Liver (tissue), 9 donors: ENCODE data around the gene PLPPR2. TPM values are rescaled to one million over a fixed set of nuclear protein-coding genes. Genes with fewer than 3 reads are reported as not detected.

ENCODE experiments used
- DNase-seq: peaks from one replicate; pipeline ENCODE4 v3.0.0-alpha.2; 2017; ENCODE audit warnings: low spot score
- H3K27ac ChIP-seq, 2 donors: one replicate each; pipeline ENCODE4 v1.7.0; 2013; ENCODE audit warnings: inconsistent platforms in 2 of 2, low read length in 2 of 2, control low read depth in 1 of 2, low read depth in 1 of 2, mild to moderate bottlenecking in 1 of 2
- H3K27me3 ChIP-seq, 4 donors: one replicate each; pipeline versions ENCODE4 v1.6.1 to v1.7.0; 2013; ENCODE audit warnings: low read length in 3 of 4, inconsistent platforms in 1 of 4, mild to moderate bottlenecking in 1 of 4, moderate library complexity in 1 of 4; ENCODE audit not compliant: control insufficient read depth in 4 of 4, insufficient read depth in 4 of 4
- H3K36me3 ChIP-seq, 4 donors: one replicate each; pipeline versions ENCODE4 v1.6.1 to v1.7.0; 2013; ENCODE audit warnings: low read length in 3 of 4, mild to moderate bottlenecking in 3 of 4, low read depth in 1 of 4, moderate library complexity in 1 of 4; ENCODE audit not compliant: control insufficient read depth in 4 of 4, insufficient read depth in 3 of 4
- H3K4me1 ChIP-seq, 4 donors: one replicate each; pipeline versions ENCODE4 v1.6.1 to v1.7.0; 2013; ENCODE audit warnings: low read length in 3 of 4, mild to moderate bottlenecking in 3 of 4, moderate library complexity in 1 of 4; ENCODE audit not compliant: control insufficient read depth in 4 of 4, insufficient read depth in 4 of 4
- H3K4me3 ChIP-seq, 3 donors: one replicate each; pipeline versions ENCODE4 v1.6.1 to v1.7.0; 2013; ENCODE audit warnings: low read length in 3 of 3, control low read depth in 1 of 3, low read depth in 1 of 3, mild to moderate bottlenecking in 1 of 3
- H3K9ac ChIP-seq, 2 donors: one replicate each; pipeline ENCODE4 v1.7.0; 2013; ENCODE audit warnings: low read length in 2 of 2, mild to moderate bottlenecking in 2 of 2, moderate library complexity in 2 of 2, control low read depth in 1 of 2, low read depth in 1 of 2
- H3K9me3 ChIP-seq, 4 donors: one replicate each; pipeline versions ENCODE4 v1.6.1 to v1.7.0; 2013; ENCODE audit warnings: low read length in 3 of 4; ENCODE audit not compliant: control insufficient read depth in 4 of 4
- ATF3 ChIP-seq: IDR thresholded peaks from 2 replicates; pipeline ENCODE4 v1.6.1; 2016; ENCODE audit warnings: antibody characterized with exemption
- EGR1 ChIP-seq, 2 donors: IDR thresholded peaks; 2 replicates each; pipeline ENCODE4 v1.6.1; 2016 to 2018; ENCODE audit warnings: antibody characterized with exemption in 2 of 2, low read depth in 2 of 2
- FOXA1 ChIP-seq: IDR thresholded peaks from 2 replicates; pipeline ENCODE4 v1.6.1; 2016; ENCODE audit warnings: antibody characterized with exemption
- FOXA2 ChIP-seq: IDR thresholded peaks from 2 replicates; pipeline ENCODE4 v1.6.1; 2016; ENCODE audit warnings: antibody characterized with exemption
- GABPA ChIP-seq, 2 donors: IDR thresholded peaks in 1 of 2; conservative IDR thresholded peaks in 1 of 2; 2 replicates each; pipeline ENCODE4 v1.6.1; 2016; ENCODE audit warnings: antibody characterized with exemption in 2 of 2, mild to moderate bottlenecking in 1 of 2, moderate library complexity in 1 of 2
- HNF4A ChIP-seq, 2 donors: conservative IDR thresholded peaks; 2 replicates each; pipeline ENCODE4 v1.6.1; 2016; ENCODE audit warnings: antibody characterized with exemption in 2 of 2, mild to moderate bottlenecking in 2 of 2
- HNF4G ChIP-seq: IDR thresholded peaks from 2 replicates; pipeline ENCODE4 v1.6.1; 2016; ENCODE audit warnings: antibody characterized with exemption
- JUND ChIP-seq, 2 donors: IDR thresholded peaks; 2 replicates each; pipeline ENCODE4 v1.6.1; 2016; ENCODE audit warnings: antibody characterized with exemption in 2 of 2
- MAX ChIP-seq: IDR thresholded peaks from 2 replicates; pipeline ENCODE4 v1.6.1; 2016; ENCODE audit warnings: antibody characterized with exemption
- NR2F2 ChIP-seq: IDR thresholded peaks from 2 replicates; pipeline ENCODE4 v1.6.1; 2016; ENCODE audit warnings: antibody characterized with exemption
- RAD21 ChIP-seq, 2 donors: IDR thresholded peaks; 2 replicates each; pipeline ENCODE4 v1.6.1; 2016; ENCODE audit warnings: antibody characterized with exemption in 2 of 2, mild to moderate bottlenecking in 2 of 2
- REST ChIP-seq: IDR thresholded peaks from 2 replicates; pipeline ENCODE4 v1.6.1; 2016; ENCODE audit warnings: antibody characterized with exemption, mild to moderate bottlenecking
- RXRA ChIP-seq, 2 donors: IDR thresholded peaks; 2 replicates each; pipeline ENCODE4 v1.6.1; 2017 to 2018; ENCODE audit warnings: antibody characterized with exemption in 2 of 2, mild to moderate bottlenecking in 1 of 2
- SP1 ChIP-seq: IDR thresholded peaks from 2 replicates; pipeline ENCODE4 v1.6.1; 2018; ENCODE audit warnings: antibody characterized with exemption, mild to moderate bottlenecking
- TAF1 ChIP-seq: conservative IDR thresholded peaks from 2 replicates; pipeline ENCODE4 v1.6.1; 2016; ENCODE audit warnings: antibody characterized with exemption, mild to moderate bottlenecking
- YY1 ChIP-seq: IDR thresholded peaks from 2 replicates; pipeline ENCODE4 v1.6.1; 2016; ENCODE audit warnings: antibody characterized with exemption, mild to moderate bottlenecking
- ZBTB33 ChIP-seq: IDR thresholded peaks from 2 replicates; pipeline ENCODE4 v1.6.1; 2016; ENCODE audit warnings: antibody characterized with exemption
- WGBS: extraction: QIAGEN DNeasy Blood & Tissue Kit; methylation state at CpG from one replicate; pipeline ENCODE4 v1.1.7; 2013; 5-methylcytosine and 5-hydroxymethylcytosine counted together
- polyA plus RNA-seq, 2 donors: library from polyadenylated mRNA; stranded (reverse) in 1 of 2; unstranded in 1 of 2; fragments of 200-250 nt in 1 of 2; fragments of >200 nt in 1 of 2; fragmentation: Nextera tagmentation in 1 of 2; extraction: Ambion mirVana in 1 of 2; gene quantifications; one replicate each; pipeline versions ENCODE4 v1.2.1 to v1.2.3, GENCODE V29; 2013 to 2015
- total RNA-seq, 2 donors: library from RNA; depleted of rRNA; stranded (reverse); fragments of >200 nt; gene quantifications; one replicate each; pipeline ENCODE4 v1.2.3, GENCODE V29; 2014
- TF ChIP-seq, protein P1 (sequence below): fragments of 150-350 bp; IDR thresholded peaks from 2 replicates; pipeline ENCODE4 v1.5.1; 2017; ENCODE audit warnings: improper control_type of control experiment, low read depth, low read length; ENCODE audit not compliant: missing input control
- donor health status: healthy.
- donor health status: healthy.
- donor health status: healthy.
- donor health status: healthy.
- donor health status: healthy.

Gene PLPPR2
- total and polyA plus RNA-seq, 4 donors = 1.3 to 12.6 (median 7.3) TPM

DNA sequence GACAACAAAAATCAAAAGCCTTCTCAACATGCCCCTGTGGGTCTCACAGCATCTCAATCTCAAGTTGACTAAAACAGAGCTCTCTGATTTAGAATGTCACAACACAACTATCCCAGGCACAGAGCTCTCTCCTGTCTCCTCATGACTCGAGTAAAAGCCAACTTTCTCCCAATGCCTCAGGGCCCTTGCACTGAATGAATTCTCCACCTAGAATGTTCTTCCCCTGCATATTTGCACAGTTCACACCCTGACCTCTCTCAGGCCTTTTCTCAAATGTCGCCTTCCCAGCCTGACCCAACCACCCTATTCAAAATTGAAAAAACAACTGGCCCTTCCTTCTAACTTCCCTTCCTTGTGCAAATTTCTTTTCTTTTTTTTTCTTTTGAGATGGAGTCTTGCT is 15.5 kb downstream of the PLPPR2 start:
- H3K36me3 ChIP-seq = peaks cover 0 to 20% (median 6%) of the 10 kb centered on the region in 4 donors
- TF ChIP-seq FOXA2 = no peak
- no peak for TF ChIP-seq JUND (IDR thresholded peaks at IDR 0.05)
- no peak for TF ChIP-seq ATF3
- no peak for TF ChIP-seq RXRA (IDR thresholded peaks at IDR 0.05)
- TF ChIP-seq, protein P1, sequence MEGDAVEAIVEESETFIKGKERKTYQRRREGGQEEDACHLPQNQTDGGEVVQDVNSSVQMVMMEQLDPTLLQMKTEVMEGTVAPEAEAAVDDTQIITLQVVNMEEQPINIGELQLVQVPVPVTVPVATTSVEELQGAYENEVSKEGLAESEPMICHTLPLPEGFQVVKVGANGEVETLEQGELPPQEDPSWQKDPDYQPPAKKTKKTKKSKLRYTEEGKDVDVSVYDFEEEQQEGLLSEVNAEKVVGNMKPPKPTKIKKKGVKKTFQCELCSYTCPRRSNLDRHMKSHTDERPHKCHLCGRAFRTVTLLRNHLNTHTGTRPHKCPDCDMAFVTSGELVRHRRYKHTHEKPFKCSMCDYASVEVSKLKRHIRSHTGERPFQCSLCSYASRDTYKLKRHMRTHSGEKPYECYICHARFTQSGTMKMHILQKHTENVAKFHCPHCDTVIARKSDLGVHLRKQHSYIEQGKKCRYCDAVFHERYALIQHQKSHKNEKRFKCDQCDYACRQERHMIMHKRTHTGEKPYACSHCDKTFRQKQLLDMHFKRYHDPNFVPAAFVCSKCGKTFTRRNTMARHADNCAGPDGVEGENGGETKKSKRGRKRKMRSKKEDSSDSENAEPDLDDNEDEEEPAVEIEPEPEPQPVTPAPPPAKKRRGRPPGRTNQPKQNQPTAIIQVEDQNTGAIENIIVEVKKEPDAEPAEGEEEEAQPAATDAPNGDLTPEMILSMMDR = no peak
- no peak for TF ChIP-seq ZBTB33
- no peak for TF ChIP-seq NR2F2
- no peak for TF ChIP-seq SP1
- no peak for TF ChIP-seq REST
- TF ChIP-seq GABPA (IDR thresholded peaks at IDR 0.05 in 1 of 2, conservative IDR thresholded peaks at IDR 0.05 in 1 of 2) = no peak
- 96% methylated on average over 2 of the region's 2 CpGs for WGBS
- H3K9ac ChIP-seq = no peak overlapping the region
- H3K9me3 ChIP-seq = no peaks in the 10 kb centered on the region
- peaks cover 0 to 18% (median 13%) of the 10 kb centered on the region in 4 donors for H3K4me1 ChIP-seq
- H3K4me3 ChIP-seq = no peak overlapping the region
- H3K27me3 ChIP-seq = no peaks in the 10 kb centered on the region
- no peak overlapping the region for H3K27ac ChIP-seq
- no peak for DNase-seq

DNA sequence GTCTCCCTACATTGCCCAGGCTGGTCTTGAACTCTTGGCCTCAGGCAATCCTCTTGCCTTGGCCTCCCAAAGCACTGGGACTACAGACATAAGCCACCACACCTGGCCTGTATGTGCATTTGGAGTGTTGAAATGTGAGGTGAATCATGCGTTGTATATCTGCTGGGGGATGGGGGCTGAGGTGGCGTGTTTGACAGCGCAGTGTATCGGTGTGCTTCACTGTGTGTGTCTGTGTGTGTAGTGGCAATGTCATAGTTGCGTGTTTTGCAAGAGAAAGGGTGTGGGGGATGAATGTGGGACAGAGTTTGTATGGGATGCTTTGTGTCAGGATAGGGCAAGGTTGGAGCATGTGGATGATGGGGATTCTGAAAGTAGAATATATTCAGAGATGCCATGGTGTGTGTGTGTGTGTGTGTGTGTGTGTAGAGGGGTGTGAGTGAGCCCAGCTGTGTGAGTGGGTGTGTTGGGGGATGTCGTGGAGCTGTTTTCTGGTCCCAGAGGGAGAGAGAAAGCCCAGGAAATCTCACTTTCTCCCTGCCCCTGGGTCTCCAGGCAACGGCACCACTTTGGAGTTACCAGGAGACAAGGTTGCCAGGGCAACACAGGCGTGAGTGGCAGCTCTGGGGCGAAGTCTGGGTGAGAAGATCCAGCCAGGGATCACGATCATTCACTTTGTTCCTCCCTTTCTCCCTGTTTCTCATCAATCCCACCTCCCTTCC is 18.1 kb downstream of the PLPPR2 start:
- H3K9ac ChIP-seq = no peak overlapping the region
- WGBS = 67% methylated on average over 10 of the region's 10 CpGs
- peak; percentile 43 for DNase-seq
- TF ChIP-seq ATF3 (no peak), EGR1 (IDR thresholded peaks at IDR 0.05; ENCODE audit: low read depth in 2 of 2) (no peak), RXRA (IDR thresholded peaks at IDR 0.05) (no peak), YY1 (no peak), SP1 (no peak), RAD21 (IDR thresholded peaks at IDR 0.05) (no peak), FOXA1 (no peak), NR2F2 (no peak), HNF4A (conservative IDR thresholded peaks at IDR 0.05) (no peak), GABPA (IDR thresholded peaks at IDR 0.05 in 1 of 2, conservative IDR thresholded peaks at IDR 0.05 in 1 of 2) (no peak), MAX (no peak), HNF4G (no peak), FOXA2 (no peak), TAF1 (no peak), ZBTB33 (no peak)
- TF ChIP-seq, protein P1 = no peak

More for the DNA sequence above, 18.1 kb downstream of the PLPPR2 start:
- no peaks in the 10 kb centered on the region for H3K9me3 ChIP-seq
- H3K27ac ChIP-seq = no peak overlapping the region
- H3K4me1 ChIP-seq = peaks cover 4 to 32% (median 18%) of the 10 kb centered on the region in 4 donors
- H3K27me3 ChIP-seq = no peaks in the 10 kb centered on the region
- peaks cover 0 to 11% (median 4%) of the 10 kb centered on the region in 4 donors for H3K36me3 ChIP-seq
- no peak overlapping the region for H3K4me3 ChIP-seq
